GM11168 (cell line): ENCODE data around the gene STXBP6.
"Not testable (repeated sequence)": the region's sequence is repeated elsewhere in the genome, so short reads cannot be mapped to it uniquely, and the experiment has no call there.

Experiments
- in situ Hi-C: fragments of 300-500 bp; cut with MboI; formaldehyde crosslinking; loops from one replicate; pipeline ENCODE4 v1.12.0; 2022; ENCODE audit warnings: low sequenced_read_pairs; ENCODE audit not compliant: unreplicated experiment

Gene STXBP6

DNA sequence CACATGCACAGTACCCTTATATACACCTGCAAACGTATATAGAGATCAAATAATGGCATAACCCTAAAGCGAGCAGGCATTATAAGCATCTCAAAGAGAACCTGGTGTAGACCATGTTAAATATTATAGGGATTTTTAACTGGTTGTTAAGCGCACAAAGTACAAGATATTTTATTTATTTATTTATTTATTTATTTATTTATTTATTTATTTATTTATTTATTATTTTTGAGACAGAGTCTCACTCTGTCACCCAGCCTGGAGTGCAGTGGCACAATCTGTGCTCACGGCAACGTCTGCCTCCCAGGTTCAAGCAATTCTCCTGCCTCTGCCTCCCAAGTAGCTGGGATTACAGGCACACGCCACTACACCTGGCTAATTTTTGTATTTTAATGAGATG is 87.8 kb downstream of the STXBP6 start:
- in situ Hi-C loops: not testable (repeated sequence)

DNA sequence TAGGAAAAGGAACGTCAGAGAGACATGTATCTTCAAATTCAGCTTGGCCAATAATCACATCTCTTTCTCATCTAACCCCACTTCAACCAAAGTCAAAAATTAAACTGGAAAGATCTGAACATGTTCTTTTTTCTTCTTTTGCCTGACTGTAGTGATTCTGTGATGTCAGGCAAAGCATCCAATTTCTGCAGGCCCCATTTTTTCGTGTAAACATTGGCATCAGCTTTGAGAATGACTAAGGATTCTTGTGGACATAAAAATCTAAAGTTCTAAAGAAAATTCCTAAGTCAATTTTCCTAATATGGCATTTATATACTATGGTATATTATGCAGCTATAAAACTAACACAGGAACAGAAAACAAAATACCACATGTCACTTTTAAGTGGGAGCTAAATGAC is 89.1 kb downstream of the STXBP6 start:
- in situ Hi-C loops: no loop called here

DNA sequence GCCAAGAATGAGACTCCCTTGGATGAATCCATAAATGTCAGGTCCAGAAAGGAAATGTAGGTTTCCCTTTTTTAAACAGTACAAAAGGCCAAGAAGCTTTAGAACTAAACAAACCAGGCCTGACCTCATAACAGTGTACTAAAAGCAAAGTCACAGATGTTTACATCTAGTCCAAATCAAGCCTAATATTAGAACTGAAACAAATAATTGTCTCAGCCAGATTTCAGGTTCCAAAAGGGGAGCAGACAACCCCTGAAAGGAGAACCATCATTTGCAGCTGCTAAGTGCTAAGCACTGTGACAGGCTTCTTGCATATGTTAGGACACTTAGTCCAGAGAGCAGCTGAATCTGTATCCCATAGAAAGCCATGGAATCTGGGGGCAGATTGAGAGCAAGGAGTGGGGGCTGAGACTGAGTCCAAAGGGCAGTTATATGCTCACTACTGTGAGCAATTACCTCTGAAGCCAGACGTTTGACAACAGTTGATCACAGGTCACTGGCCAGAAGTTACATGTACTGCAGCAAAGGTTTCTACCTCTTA is 90.1 kb downstream of the STXBP6 start:
- in situ Hi-C loops: no loop called here

DNA sequence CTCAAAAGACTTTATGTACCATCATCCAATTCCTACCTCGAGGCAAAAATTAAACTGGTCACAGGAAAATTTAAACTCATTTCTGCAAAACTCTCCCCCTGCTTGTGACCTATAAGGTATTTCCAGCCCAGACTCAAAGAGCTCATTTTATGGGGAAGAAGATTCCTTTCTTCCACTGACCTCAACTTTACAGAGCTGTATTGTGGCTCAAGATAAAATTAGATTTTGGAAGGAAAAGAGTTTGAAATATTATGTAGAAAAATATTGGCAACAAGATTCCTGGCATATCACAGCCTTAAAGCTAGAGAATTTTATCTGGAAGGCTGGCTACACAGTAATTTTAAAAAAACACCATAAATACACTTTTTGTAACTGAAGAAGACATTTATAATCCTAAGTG is 91.7 kb downstream of the STXBP6 start:
- in situ Hi-C loops: no loop called here

DNA sequence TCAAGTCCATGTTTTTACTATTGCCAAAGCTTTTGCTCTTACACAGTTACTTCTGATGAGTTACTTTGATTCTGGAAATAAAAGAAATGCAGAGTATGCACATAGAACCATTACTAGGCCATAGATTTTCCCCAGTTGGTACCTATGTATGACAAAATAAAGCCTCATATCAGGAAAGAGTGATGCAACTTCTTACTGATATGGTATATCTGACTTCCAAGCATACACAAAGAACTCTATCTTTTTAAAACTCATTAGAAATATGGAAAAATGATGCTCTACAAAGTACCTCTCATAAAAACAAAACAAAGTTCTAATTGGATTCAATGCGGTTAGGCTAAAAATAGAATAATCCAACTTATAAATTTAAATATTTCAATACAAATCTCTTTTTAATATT is 92.1 kb downstream of the STXBP6 start:
- in situ Hi-C loops: no loop called here

DNA sequence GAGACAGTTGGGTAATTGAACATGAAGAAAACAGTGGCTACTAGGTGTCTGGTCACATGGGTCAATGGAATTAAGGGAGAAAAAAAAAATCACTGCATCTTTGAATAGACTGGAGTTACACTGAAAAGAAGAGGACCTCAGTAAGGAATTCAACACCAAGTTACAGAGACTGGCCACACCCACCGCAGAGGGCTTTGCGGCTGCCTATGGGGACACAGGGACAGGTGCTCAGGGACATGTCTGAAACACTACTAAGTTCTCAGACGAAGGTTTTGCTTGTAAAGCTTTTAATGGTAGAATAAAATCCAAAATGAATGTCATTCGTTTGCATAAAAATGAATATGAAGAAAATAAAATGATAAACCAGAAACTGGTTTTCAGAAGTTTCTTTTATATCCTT is 93.8 kb downstream of the STXBP6 start:
- in situ Hi-C loops: no loop called here

DNA sequence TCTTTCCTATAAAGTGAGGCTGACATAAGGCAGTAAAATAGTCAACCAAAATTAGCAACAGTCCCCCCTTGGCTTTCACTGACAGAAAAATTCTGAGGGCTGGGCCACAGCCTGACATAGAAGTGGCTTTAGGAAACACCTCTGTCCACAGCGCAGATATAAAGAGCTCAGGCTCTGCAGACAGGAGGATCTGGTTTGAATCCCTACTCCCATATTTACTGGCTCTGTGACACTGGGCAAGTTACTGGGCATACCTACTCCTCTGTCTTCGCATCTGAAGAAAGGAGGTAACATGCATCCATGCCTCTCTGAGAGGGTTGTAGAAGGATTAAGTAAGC is 95.3 kb downstream of the STXBP6 start:
- in situ Hi-C loops: no loop called here

DNA sequence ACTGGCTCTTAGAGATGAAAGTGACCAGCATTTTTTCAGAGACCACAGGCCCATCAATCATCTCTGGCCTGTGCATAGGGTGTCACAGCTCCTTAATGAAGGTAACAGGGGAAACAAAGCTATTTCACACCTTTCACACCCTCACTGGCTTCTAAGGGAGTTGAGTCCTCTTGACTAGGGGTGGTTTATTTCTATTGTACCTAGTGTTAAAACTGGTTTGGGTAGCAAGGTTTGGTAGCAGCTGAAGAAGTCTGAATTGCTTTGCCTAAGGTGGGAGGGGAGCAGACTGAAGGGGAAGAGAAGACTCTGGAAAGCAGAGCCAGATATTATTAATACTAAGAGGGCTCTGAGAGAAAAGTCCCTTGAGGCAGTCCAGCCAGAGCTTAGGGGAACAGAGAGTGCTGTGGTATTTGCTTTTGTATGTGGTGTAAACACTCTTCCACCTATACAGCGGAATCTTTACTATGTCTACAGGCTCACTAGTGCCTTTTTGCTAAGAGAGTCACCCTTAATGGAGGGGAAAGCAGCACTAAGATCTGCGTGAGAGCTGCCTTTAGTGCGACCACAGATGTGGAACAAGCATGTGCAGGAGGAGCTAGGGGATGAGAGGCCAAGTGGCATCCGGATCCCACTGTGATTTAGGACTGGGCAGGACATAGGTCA is 95.8 kb downstream of the STXBP6 start:
- in situ Hi-C loops: no loop called here

DNA sequence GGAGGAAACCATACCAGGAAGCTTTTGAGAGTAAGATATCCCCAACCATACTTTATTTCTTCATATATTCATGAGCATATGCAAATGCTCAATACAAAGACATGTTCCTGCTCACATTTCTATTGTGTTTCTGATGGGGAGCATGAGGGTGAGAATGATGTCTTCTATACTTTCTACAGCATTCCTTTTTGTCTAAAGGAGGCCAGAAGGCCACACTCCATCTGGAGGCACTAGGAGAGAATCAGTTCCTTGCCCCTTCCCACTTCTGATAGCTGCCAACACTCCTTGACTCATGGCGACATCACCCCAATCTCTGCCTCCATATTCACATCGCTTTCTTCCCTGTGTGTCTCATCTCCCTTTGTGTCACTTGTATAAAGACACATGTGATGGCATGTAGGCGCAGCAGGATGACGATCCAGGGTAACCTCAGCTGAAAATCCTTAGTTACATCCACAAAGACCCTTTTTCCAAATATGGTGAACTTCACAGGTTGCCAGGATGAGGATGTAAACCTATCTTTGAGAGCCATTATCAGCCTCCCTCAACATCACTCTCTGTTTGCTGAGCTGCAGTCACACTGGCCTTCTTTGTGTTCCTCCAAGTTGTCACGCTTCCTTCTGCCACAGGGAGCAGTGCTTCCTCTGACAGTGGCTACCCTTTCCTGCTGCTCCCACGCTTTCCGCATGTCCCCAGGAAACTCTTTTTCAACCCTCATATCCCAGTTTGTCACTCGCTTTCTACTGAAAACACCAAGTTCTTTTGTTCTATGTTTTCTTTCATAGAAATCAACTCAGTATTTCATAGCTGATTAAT is 96.9 kb downstream of the STXBP6 start:
- in situ Hi-C loops: no loop called here

DNA sequence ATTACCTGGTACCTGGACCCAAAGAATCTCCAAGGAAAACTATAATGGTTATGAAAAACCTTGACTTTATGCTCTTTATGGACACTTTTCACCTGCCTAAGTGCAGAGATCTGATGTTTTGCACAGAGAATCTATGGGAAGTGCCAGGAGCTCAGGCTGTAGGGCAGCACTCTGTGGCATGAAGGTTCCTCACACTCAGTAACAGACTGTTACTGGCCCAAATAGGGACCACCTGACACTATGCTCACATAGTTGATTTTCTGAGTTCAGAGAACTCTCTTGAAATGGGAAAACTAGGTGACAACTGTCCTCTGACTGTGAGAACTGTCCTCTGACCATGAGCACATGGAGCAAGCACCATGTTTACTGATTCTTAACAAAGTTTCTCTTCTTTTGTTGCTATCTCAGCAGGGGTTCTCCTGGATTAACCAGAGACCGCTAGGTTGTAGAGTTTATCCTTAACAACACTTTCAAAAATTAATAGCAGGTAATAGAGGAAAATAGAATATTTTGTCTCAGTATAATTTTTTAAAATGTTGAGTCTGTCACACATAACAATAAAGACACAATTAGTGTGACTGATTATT is 101.6 kb downstream of the STXBP6 start:
- in situ Hi-C loops: no loop called here

DNA sequence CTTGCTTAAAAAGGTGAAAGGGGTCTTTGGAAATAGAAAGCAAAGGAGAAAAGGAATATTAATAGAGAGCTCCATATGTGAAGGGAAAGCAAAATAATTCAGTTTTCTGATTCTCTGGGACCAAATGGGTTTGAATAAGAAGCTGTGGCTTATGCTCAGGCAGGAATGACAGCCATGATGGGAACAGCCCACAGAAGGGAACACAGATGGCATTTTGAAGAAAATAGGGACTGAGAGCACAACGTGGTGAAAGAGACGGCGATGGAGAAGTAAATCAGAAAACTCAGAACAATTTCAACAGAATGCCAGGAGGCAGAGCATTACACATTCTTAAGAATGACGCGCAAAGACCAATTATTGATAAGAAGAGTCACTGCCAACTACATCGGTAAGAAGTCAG is 102.8 kb downstream of the STXBP6 start:
- in situ Hi-C loops: no loop called here

DNA sequence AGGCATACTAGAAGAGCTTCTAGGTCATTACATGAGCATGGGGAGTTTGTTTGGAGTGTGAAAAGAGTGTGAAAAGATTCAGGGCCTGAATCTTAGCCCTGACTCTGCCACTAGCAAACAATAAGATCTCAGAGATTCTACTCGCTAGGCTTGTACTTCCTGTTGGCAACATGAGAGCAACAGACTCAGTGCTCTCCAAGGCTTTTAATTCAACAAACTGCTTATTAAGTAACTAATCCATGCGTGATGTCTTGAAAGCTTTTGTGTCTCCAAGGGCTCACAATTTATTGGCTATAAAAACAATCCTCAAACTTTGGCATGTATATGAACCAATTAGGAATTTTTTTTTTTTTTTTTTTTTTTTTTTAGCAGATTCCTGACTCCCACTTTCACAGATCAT is 105.1 kb downstream of the STXBP6 start:
- in situ Hi-C loops: no loop called here

DNA sequence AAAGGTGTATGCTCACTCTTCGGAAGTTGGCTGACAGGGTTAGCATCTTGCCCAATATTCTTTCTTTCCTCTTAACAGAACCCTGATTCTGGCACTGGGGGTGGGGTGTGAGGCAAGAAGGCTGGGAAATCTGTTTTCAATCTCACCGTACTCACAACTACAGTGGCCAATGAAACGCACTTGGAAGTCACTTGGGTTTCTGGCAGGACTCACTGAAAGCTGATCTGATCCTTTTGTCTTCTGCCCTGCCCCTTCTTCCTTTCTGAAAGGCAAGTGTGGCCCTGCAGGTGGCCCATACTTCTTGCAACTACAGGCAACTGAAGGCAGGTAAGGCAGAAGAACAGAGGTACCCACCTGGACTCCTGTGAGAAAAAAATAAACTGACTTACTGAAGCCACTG is 106.9 kb downstream of the STXBP6 start:
- in situ Hi-C loops: no loop called here

DNA sequence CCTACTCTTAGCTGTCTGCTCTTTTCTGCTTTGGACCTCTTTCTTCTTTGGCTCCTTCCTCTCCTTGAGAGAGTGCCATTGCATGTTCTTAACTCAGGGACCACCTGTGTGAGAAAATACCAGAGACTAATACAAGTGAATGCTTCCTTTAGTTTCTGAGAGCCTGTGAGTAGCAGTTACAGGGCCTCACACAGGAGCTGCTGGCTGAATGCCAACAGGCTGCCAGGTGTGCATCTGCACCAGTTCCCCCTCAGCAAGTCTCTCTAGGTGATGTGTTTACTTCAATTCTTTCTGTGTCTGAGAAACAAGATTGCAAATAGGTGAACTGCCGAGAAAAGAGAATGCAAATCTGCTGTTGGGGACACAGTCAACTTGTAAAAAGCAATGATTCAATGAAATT is 108.2 kb downstream of the STXBP6 start:
- in situ Hi-C loops: no loop called here

DNA sequence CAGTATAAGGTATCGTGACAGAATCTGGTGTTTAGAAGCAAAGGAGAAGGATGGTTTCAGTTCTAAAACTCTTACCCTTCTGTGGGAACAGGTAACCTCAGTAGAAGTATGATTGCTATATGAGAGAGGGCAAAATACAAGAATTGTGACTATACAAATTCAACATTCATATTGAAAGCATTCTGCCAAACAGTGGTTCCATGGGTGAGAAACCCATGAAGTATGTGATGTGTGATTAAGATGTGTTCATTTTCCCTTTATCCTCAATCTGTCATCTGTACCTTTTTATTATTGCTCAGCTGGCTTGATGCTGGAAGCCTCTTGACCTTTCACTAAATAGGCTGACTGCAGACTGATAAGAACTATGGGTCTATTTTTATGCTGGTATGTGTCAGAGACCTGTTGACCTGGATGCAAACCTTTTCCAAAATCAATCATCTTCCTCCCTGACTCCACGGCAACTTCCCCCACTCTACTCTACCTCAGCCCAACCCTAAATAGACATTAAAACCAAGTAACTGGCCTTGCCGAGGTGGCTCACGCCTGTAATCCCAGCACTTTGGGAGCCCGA is 109.6 kb downstream of the STXBP6 start:
- in situ Hi-C loops: no loop called here

DNA sequence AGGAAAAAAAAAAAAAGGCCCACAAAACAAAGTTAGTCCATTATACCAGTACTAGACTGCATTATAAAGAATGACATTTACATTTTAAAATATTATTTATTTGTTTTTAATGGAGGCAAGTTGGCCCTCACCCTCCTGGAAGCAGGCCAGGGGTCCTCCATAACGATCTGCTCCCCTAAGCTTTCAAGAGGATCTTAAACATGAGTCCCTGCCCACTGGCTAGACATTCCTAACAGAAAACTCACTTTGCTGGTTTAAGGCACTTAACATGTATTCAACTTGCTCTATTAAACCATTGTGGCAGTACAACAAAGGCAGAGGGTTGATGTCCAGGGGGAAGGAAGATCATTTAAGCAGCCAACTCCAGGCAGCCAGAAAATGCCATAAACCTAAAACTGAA is 111.4 kb downstream of the STXBP6 start:
- in situ Hi-C loops: no loop called here

DNA sequence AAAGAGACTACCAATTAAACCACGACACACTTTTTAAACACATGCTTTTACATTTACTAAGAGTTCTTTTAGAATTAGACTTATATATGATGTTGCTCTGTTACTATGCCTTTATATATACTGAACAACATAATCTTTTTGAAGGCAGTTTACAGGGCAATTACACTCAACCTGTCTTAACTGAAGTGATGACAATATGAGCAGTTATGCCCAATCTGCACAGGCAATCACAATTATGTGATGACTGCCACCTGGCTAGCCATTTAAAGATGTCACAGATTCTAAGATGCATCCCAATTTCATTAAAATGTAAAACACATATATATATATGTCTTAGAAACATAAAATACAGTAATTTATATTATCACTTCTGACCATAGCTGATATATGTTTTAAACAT is 112.6 kb downstream of the STXBP6 start:
- in situ Hi-C loops: no loop called here

DNA sequence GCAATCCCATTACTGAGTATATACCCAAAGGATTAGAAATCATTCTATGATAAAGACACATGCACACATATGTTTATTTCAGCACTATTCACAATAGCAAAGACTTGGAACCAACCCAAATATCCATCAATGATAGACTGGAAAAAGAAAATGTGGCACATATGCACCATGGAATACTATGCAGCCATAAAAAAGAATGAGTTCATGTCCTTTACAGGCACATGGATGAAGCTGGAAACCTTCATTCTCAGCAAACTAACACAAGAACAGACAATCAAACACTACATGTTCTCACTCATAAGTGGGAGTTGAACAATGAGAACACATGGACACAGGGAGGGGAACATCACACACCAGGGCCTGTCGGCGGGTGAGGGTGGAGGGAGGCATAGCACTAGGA is 113.2 kb downstream of the STXBP6 start:
- in situ Hi-C loops: not testable (repeated sequence)

DNA sequence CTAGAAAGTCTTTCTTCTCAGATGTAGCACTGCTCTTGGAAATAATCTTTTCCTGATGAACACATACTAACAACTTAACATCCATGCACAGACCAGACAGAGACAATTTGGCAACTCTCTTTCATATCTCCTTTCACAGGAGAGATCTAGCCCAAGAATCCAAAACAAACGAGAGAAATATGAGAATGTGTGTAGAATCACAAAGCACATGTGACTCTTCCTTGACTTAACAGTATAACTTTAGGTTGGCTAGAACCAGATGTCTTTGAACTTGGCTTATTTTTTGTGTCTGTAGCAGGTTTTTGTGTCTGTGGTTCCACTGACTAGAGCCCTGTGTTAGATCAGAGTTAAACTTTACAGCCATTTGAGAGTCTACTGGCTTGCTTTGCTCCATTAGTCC is 114.2 kb downstream of the STXBP6 start:
- in situ Hi-C loops: no loop called here

DNA sequence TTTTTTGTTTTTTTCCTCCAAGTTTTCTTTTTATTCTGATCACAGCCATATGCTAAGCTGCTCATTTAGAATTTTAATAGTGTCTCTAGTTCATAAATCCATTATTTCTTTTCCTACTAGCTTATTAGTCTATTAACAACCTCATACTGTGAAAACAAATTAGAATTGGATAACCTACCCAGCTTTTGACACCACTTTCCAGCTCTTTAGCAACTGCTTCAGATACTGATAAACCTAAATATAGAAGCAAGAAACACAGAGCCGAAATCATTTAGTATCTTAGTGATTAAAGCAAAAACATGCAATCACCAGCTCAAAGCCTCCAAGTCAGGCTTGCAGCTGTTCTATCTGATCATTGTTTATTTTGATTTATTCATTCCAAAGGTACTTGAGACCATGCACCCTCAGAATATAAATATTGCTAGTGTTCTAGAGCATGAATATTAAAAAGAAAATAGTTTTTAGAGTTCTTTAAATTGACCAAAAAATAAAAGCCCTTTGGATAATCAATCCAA is 121.5 kb downstream of the STXBP6 start:
- in situ Hi-C loops: no loop called here

DNA sequence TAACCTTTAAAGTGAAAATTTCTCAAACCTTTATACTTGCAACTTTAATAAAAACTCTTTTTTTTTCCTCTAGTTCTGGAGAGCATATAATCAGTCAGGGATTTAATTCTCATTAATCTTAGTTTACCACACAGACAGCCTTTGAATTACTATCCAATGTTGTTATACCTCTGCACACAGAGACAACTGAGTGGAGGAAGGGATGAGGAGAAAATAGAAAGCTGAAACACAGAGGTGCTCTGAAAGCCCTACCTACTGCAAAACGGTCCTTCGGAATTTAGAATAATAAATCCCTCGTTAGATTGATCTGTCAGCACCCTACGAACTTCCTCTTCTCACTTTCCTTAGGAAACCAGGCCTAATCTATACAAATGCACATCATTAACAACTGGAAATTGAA is 122.1 kb downstream of the STXBP6 start:
- in situ Hi-C loops: no loop called here
